Measurements from ENCODE around the gene MIPOL1. TPM values are rescaled to one million over a fixed set of nuclear protein-coding genes. Genes with fewer than 3 reads are reported as not detected.
"Not testable (repeated sequence)": the region's sequence is repeated elsewhere in the genome, so short reads cannot be mapped to it uniquely, and the experiment has no call there.

Gene MIPOL1
- total and polyA plus RNA-seq, 5 donors from 2014 or later = not detected

GRCh38 chr14:37325332-37325731 lies 127.6 kb downstream of the MIPOL1 start:
- Histone ChIP-seq H3K36me3 (ENCODE audit: control insufficient read depth, insufficient read depth, low read length) (no peaks in the 10 kb centered on the region), H3K27ac (ENCODE audit: insufficient read depth, low read length, poor library complexity, severe bottlenecking) (no peak overlapping the region), H3K4me1 (ENCODE audit: control insufficient read depth, insufficient read depth, low read length, poor library complexity, severe bottlenecking) (no peaks in the 10 kb centered on the region), H3K9me3 (ENCODE audit: control insufficient read depth in 2 of 2, low read length in 2 of 2) (peaks cover 2 to 6% of the 10 kb centered on the region in 2 experiments), H3K4me3 (ENCODE audit: low read depth, low read length) (no peak overlapping the region), H3K27me3 (ENCODE audit: control insufficient read depth, insufficient read depth, low read length) (no peaks in the 10 kb centered on the region)
- Mint-ChIP-seq H3K4me3 (no peak overlapping the region), H3K36me3 (no peaks in the 10 kb centered on the region), H3K27me3 (no peaks in the 10 kb centered on the region), H3K9me3 (peaks cover 0 to 13% (median 5%) of the 10 kb centered on the region in 7 donors), H3K4me1 (no peaks in the 10 kb centered on the region), H3K27ac (no peak overlapping the region)
- DNase-seq (no peak), ATAC-seq (ENCODE audit: low read depth in 2 of 2) (no peak)

GRCh38 chr14:37326434-37326833 lies 128.7 kb downstream of the MIPOL1 start:
- H3K27me3 ChIP-seq (ENCODE audit: control insufficient read depth, insufficient read depth, low read length) = no peaks in the 10 kb centered on the region
- no peaks in the 10 kb centered on the region for H3K36me3 ChIP-seq (ENCODE audit: control insufficient read depth, insufficient read depth, low read length)
- Mint-ChIP-seq H3K27me3 (no peaks in the 10 kb centered on the region), H3K27ac (no peak overlapping the region), H3K4me1 (no peaks in the 10 kb centered on the region), H3K4me3 (no peak overlapping the region), H3K9me3 (peaks cover 0 to 15% (median 5%) of the 10 kb centered on the region in 7 donors), H3K36me3 (no peaks in the 10 kb centered on the region)
- ATAC-seq (ENCODE audit: low read depth in 2 of 2) (no peak), DNase-seq (no peak)
- peaks cover 2 to 6% of the 10 kb centered on the region in 2 experiments for H3K9me3 ChIP-seq (ENCODE audit: control insufficient read depth in 2 of 2, low read length in 2 of 2)
- no peaks in the 10 kb centered on the region for H3K4me1 ChIP-seq (ENCODE audit: control insufficient read depth, insufficient read depth, low read length, poor library complexity, severe bottlenecking)
- H3K4me3 ChIP-seq (ENCODE audit: low read depth, low read length) = no peak overlapping the region
- H3K27ac ChIP-seq (ENCODE audit: insufficient read depth, low read length, poor library complexity, severe bottlenecking) = no peak overlapping the region

GRCh38 chr14:37327933-37328332 lies 130.2 kb downstream of the MIPOL1 start:
- H3K36me3 ChIP-seq (ENCODE audit: control insufficient read depth, insufficient read depth, low read length); H3K4me1 Mint-ChIP-seq; H3K27ac Mint-ChIP-seq; H3K27me3 ChIP-seq (ENCODE audit: control insufficient read depth, insufficient read depth, low read length); H3K27ac ChIP-seq (ENCODE audit: insufficient read depth, low read length, poor library complexity, severe bottlenecking); ATAC-seq (ENCODE audit: low read depth in 2 of 2); H3K36me3 Mint-ChIP-seq; H3K27me3 Mint-ChIP-seq; H3K4me3 ChIP-seq (ENCODE audit: low read depth, low read length); H3K9me3 ChIP-seq (ENCODE audit: control insufficient read depth in 2 of 2, low read length in 2 of 2); H3K4me1 ChIP-seq (ENCODE audit: control insufficient read depth, insufficient read depth, low read length, poor library complexity, severe bottlenecking); DNase-seq; H3K4me3 Mint-ChIP-seq: not testable (repeated sequence)
- peaks cover 0 to 16% (median 5%) of the 10 kb centered on the region in 7 donors for H3K9me3 Mint-ChIP-seq

- Mint-ChIP-seq H3K4me3 (no peak overlapping the region), H3K9me3 (peaks cover 0 to 16% (median 5%) of the 10 kb centered on the region in 7 donors), H3K27me3 (no peaks in the 10 kb centered on the region), H3K36me3 (no peaks in the 10 kb centered on the region), H3K27ac (no peak overlapping the region), H3K4me1 (no peaks in the 10 kb centered on the region)
- Histone ChIP-seq H3K9me3 (ENCODE audit: control insufficient read depth in 2 of 2, low read length in 2 of 2) (peaks cover 2 to 6% of the 10 kb centered on the region in 2 experiments), H3K4me1 (ENCODE audit: control insufficient read depth, insufficient read depth, low read length, poor library complexity, severe bottlenecking) (no peaks in the 10 kb centered on the region), H3K27me3 (ENCODE audit: control insufficient read depth, insufficient read depth, low read length) (no peaks in the 10 kb centered on the region), H3K4me3 (ENCODE audit: low read depth, low read length) (no peak overlapping the region), H3K36me3 (ENCODE audit: control insufficient read depth, insufficient read depth, low read length) (no peaks in the 10 kb centered on the region), H3K27ac (ENCODE audit: insufficient read depth, low read length, poor library complexity, severe bottlenecking) (no peak overlapping the region)
- ATAC-seq (ENCODE audit: low read depth in 2 of 2) (no peak), DNase-seq (no peak)
Observed at GRCh38 chr14:37328673-37329072, 130.9 kb downstream of the MIPOL1 start.

DNA sequence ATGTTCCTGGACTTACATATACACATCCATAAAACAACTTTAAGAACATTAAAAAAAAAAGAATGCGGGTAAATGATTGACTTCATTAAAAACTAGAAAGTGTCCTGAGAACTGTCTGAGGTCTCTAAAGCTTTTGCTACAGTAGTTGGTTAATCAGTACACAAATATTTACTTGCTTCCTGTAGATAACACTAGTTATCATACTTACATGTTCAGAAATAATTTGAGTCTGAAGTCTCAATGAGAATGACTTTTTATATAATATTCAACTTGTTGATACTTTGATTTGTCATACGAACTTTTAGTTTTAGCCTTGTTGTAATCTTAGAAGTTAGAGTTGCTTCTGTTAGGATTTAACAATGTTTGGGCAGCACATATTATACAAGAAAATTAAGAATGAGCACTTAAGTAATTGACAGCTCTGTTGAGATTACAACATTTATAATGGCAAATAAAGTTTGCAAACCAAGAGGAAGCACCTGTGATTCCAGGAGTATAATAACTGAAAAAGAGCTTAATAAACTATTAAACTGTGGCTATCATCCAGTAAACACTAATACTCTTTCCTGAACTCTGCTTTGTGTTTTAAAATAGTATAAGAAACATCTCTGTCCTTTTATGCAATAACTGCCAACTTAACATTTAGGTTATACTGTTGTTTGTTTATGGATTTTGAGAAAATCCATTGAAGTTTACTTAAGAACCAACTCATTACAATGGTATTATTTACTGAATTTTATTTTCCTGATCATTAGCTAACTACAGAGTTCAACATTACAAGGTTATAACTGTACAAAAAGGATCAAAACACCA lies 131.7 kb downstream of the MIPOL1 start:
- no peak for DNase-seq
- Histone ChIP-seq H3K27ac (ENCODE audit: insufficient read depth, low read length, poor library complexity, severe bottlenecking) (no peak overlapping the region), H3K4me1 (ENCODE audit: control insufficient read depth, insufficient read depth, low read length, poor library complexity, severe bottlenecking) (no peaks in the 10 kb centered on the region), H3K9me3 (ENCODE audit: control insufficient read depth in 2 of 2, low read length in 2 of 2) (peaks cover 2 to 6% of the 10 kb centered on the region in 2 experiments), H3K4me3 (ENCODE audit: low read depth, low read length) (no peak overlapping the region), H3K27me3 (ENCODE audit: control insufficient read depth, insufficient read depth, low read length) (no peaks in the 10 kb centered on the region), H3K36me3 (ENCODE audit: control insufficient read depth, insufficient read depth, low read length) (no peaks in the 10 kb centered on the region)
- Mint-ChIP-seq H3K36me3 (no peaks in the 10 kb centered on the region), H3K27ac (no peak overlapping the region), H3K27me3 (no peaks in the 10 kb centered on the region), H3K9me3 (peaks cover 0 to 16% (median 4%) of the 10 kb centered on the region in 7 donors), H3K4me1 (no peaks in the 10 kb centered on the region), H3K4me3 (no peak overlapping the region)
- ATAC-seq (ENCODE audit: low read depth in 2 of 2) = no peak

DNA sequence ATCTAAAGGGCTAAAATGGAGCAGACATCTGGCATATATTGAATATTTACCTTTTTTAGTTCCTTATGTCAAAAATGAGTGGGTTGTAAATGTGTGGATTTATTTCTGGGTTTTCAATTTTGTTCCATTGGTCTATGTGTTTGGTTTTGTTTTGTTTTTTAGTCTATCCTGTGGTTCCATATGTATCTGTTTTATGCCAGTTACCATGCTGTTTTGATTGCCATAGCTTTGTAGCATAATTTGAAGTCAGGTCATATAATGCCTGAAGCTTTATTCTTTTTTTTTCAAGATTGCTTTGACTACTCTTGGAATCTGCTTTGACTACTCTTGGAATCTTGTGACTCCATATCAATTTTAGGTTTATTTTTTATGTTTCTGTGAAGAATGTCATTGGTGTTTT lies 133.2 kb downstream of the MIPOL1 start:
- H3K36me3 ChIP-seq (ENCODE audit: control insufficient read depth, insufficient read depth, low read length) = no peaks in the 10 kb centered on the region
- no peaks in the 10 kb centered on the region for H3K36me3 Mint-ChIP-seq
- peaks cover 2 to 3% of the 10 kb centered on the region in 2 experiments for H3K9me3 ChIP-seq (ENCODE audit: control insufficient read depth in 2 of 2, low read length in 2 of 2)
- H3K27ac ChIP-seq (ENCODE audit: insufficient read depth, low read length, poor library complexity, severe bottlenecking) = no peak overlapping the region
- ATAC-seq (ENCODE audit: low read depth in 2 of 2) (no peak), DNase-seq (no peak)
- no peaks in the 10 kb centered on the region for H3K27me3 ChIP-seq (ENCODE audit: control insufficient read depth, insufficient read depth, low read length)
- H3K4me1 Mint-ChIP-seq = no peaks in the 10 kb centered on the region
- H3K9me3 Mint-ChIP-seq = peaks cover 0 to 13% (median 2%) of the 10 kb centered on the region in 7 donors
- no peak overlapping the region for H3K4me3 Mint-ChIP-seq
- no peaks in the 10 kb centered on the region for H3K27me3 Mint-ChIP-seq
- no peak overlapping the region for H3K27ac Mint-ChIP-seq
- H3K4me3 ChIP-seq (ENCODE audit: low read depth, low read length) = no peak overlapping the region
- H3K4me1 ChIP-seq (ENCODE audit: control insufficient read depth, insufficient read depth, low read length, poor library complexity, severe bottlenecking) = no peaks in the 10 kb centered on the region

- DNase-seq (no peak), ATAC-seq (ENCODE audit: low read depth in 2 of 2) (no peak)
- Mint-ChIP-seq H3K27me3 (no peaks in the 10 kb centered on the region), H3K27ac (no peak overlapping the region), H3K4me1 (no peaks in the 10 kb centered on the region), H3K4me3 (no peak overlapping the region), H3K36me3 (no peaks in the 10 kb centered on the region), H3K9me3 (peaks cover 0 to 5% (median 3%) of the 10 kb centered on the region in 7 donors)
- Histone ChIP-seq H3K4me3 (ENCODE audit: low read depth, low read length) (no peak overlapping the region), H3K36me3 (ENCODE audit: control insufficient read depth, insufficient read depth, low read length) (no peaks in the 10 kb centered on the region), H3K27ac (ENCODE audit: insufficient read depth, low read length, poor library complexity, severe bottlenecking) (no peak overlapping the region), H3K27me3 (ENCODE audit: control insufficient read depth, insufficient read depth, low read length) (no peaks in the 10 kb centered on the region), H3K9me3 (ENCODE audit: control insufficient read depth in 2 of 2, low read length in 2 of 2) (no peaks in the 10 kb centered on the region), H3K4me1 (ENCODE audit: control insufficient read depth, insufficient read depth, low read length, poor library complexity, severe bottlenecking) (no peaks in the 10 kb centered on the region)
Observed at GRCh38 chr14:37340353-37340752, 142.6 kb downstream of the MIPOL1 start.
